Measurements from ENCODE around the gene TSSK6. TPM values are rescaled to one million over a fixed set of nuclear protein-coding genes. Genes with fewer than 3 reads are reported as not detected.

Gene TSSK6
- total and polyA plus RNA-seq, 3 experiments from 2014 or later = 1.4 to 3.4 (median 3.1) TPM

DNA sequence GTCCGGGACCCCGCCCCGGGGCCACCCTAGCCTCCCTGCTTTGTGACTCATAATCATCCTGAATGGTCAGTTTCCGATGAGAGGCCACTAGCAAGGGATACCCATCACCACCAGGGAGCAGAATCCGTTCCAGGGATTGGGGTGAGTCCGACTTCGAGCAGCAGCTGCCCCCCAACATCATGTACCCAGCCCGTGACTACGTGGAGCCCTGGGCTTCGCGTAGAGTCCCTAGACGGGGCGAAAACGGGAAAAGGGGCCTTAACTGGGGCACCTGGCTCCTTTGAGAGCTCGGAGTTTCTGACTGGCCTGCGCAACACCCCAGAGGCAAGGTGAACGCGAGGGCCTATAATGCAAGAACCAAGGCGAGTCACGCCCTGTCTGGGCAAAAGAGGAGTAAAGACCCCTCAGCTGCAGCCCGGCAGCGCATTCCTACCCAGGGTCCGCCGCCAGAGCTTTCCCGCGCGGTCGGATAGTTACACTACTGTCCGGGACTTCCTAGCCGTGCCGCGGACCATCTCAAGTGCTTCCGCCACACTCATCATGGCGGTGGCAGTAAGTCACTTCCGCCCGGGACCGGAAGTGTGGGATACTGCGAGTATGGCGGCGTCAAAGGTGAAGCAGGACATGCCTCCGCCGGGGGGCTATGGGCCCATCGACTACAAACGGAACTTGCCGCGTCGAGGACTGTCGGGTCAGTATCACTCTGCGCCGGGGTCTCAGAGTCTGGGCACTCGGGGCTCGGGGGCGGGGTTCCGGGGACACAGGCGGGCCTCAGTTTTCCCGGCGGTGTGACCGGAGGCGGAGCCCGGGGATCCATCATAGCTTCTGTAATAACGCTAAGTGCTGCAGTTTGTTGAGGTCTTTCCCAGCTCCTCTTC, 533 bp upstream of the TSSK6 start, which contains the start of gene NDUFA13:
Gene NDUFA13 (plus strand): TSS at position 584 of the 878 bp plus-strand sequence. CDS start 14 bp downstream, at position 598.
- H3K27ac Mint-ChIP-seq = peak within 1 kb of the TSS; percentile 87 to 97 (median 96)
- H3K36me3 Mint-ChIP-seq = peaks cover 0 to 27% (median 3%) of the 10 kb centered on the region in 3 donors
- peak within 1 kb of the TSS; percentile 94 to 98 (median 96) for H3K4me3 Mint-ChIP-seq
- H3K4me1 ChIP-seq (ENCODE audit: insufficient read depth, low read length) = peaks cover 25% of the 10 kb centered on the region
- peaks cover 0 to 3% of the 10 kb centered on the region in 2 donors for H3K27me3 Mint-ChIP-seq
- peak within 1 kb of the TSS; percentile 95 for H3K4me3 ChIP-seq (ENCODE audit: low read length)
- H3K9me3 ChIP-seq (ENCODE audit: low read length) = no peaks in the 10 kb centered on the region
- peaks cover 28 to 48% (median 34%) of the 10 kb centered on the region in 3 donors for H3K4me1 Mint-ChIP-seq
- H3K36me3 ChIP-seq (ENCODE audit: insufficient read depth, low read length) = no peaks in the 10 kb centered on the region
- ChIA-PET CTCF (interaction anchor here (0.7 to 2.1 kb wide), 3 partner anchors 16 to 149 kb away, joined by 4 to 6 read pairs (median 4); no protein-coding TSS in a partner anchor), POLR2A (interaction anchor here (0.5 to 2.1 kb wide), 12 partner anchors 25 to 343 kb away, joined by 3 to 8 read pairs (median 5); partner anchors contain the start of gene ZNF101)
- H3K27me3 ChIP-seq (ENCODE audit: insufficient read depth, low read length, poor library complexity, severe bottlenecking) = no peaks in the 10 kb centered on the region
- peak within 1 kb of the TSS; percentile 83 for H3K27ac ChIP-seq (ENCODE audit: low read depth, low read length)
- peak; percentile 88 to 95 (median 92) for DNase-seq
- H3K9me3 Mint-ChIP-seq = no peaks in the 10 kb centered on the region

DNA sequence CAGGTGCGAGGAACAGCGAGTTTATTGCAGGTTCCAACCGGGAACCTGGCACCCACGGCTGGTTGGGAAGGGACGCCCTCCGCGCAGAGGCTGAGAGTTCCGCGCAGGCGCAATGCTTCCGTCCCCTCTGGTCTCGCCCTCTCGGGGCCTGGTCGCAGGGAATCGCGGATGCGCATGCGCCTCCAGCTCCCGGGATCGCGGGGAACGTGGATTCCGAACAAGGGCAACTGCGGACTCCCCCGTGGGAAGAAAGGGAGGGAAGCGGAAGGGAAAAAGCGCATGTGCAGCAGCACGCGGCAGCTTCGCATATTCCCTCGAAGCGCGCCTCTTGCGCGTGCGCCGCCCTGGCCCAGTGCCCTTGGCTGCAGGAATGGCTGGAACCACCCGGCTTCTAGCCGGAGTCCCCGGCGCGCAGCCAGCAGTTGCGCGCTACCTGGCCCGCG, 1.1 kb downstream of the TSSK6 start:
- CTCF ChIA-PET = no interaction called here

DNA sequence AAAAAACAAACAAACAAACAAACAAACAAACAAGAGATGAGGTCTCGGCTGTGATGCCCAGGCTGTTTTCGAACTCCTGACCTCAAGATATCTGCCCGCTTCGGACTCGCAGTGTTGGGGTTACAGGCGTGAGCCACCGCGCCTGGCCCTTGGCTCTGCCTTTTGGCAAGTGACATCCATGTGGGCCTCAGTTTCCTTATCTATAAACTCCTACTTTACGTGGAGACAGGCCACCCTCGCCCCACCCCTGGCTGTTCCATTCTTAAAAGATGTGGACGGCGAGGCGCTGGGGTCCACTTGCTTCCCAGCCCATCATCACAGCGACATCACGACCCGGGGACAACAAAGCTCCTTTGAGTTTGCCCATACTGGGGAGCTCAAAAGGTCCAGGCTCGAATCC, 1.7 kb downstream of the TSSK6 start:
- H3K36me3 ChIP-seq (ENCODE audit: insufficient read depth, low read length) = no peaks in the 10 kb centered on the region
- ChIA-PET CTCF (no interaction called here), POLR2A (no interaction called here)
- Mint-ChIP-seq H3K9me3 (no peaks in the 10 kb centered on the region), H3K4me3 (peak overlapping the region in 5 of 7 donors; percentile 28 to 51 (median 42)), H3K27me3 (peaks cover 0 to 3% of the 10 kb centered on the region in 2 donors), H3K27ac (peak overlapping the region in 1 of 8 donors; percentile 25), H3K4me1 (peaks cover 17 to 32% (median 23%) of the 10 kb centered on the region in 3 donors), H3K36me3 (peaks cover 0 to 9% (median 0%) of the 10 kb centered on the region in 3 donors)
- peaks cover 21% of the 10 kb centered on the region for H3K4me1 ChIP-seq (ENCODE audit: insufficient read depth, low read length)
- no peaks in the 10 kb centered on the region for H3K9me3 ChIP-seq (ENCODE audit: low read length)
- H3K27ac ChIP-seq (ENCODE audit: low read depth, low read length) = no peak overlapping the region
- H3K4me3 ChIP-seq (ENCODE audit: low read length) = no peak overlapping the region
- H3K27me3 ChIP-seq (ENCODE audit: insufficient read depth, low read length, poor library complexity, severe bottlenecking) = no peaks in the 10 kb centered on the region
- DNase-seq = no peak

More for the DNA sequence above, 1.1 kb downstream of the TSSK6 start:
- Histone ChIP-seq H3K4me3 (ENCODE audit: low read length) (no peak overlapping the region), H3K36me3 (ENCODE audit: insufficient read depth, low read length) (no peaks in the 10 kb centered on the region), H3K9me3 (ENCODE audit: low read length) (no peaks in the 10 kb centered on the region), H3K27me3 (ENCODE audit: insufficient read depth, low read length, poor library complexity, severe bottlenecking) (no peaks in the 10 kb centered on the region), H3K27ac (ENCODE audit: low read depth, low read length) (no peak overlapping the region), H3K4me1 (ENCODE audit: insufficient read depth, low read length) (peaks cover 21% of the 10 kb centered on the region)
- Mint-ChIP-seq H3K36me3 (peaks cover 0 to 12% (median under 1%) of the 10 kb centered on the region in 3 donors), H3K9me3 (no peaks in the 10 kb centered on the region), H3K27me3 (peaks cover 0 to 3% of the 10 kb centered on the region in 2 donors), H3K4me1 (peaks cover 20 to 35% (median 26%) of the 10 kb centered on the region in 3 donors), H3K4me3 (peak overlapping the region in 5 of 7 donors; percentile 42 to 73 (median 64)), H3K27ac (peak overlapping the region in 1 of 8 donors; percentile 25)
- no peak for DNase-seq
- POLR2A ChIA-PET = no interaction called here

DNA sequence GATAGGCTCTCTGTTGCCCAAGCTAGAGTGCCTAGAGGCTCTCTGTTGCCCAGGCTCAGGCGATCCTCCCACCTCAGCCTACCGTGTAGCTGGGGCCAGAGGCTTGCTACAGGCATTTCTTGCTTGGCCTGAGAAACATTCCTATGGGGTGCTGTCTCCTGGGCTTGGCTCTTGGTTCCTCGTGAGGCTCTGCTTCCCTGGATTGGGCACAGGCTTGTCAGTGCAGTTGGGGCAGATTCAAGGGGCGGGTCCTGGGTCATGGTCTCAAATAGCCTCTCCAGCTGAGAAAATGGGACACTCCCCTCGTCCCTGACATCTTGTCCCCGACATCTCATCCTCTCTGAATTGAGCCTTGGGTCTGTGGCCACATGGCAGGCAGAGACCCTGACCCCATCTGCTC, 4.9 kb downstream of the TSSK6 start:
- ChIA-PET CTCF (interaction anchor here (0.8 kb wide), 1 partner anchor 18 kb away, joined by 3 read pairs; no protein-coding TSS in a partner anchor), POLR2A (interaction anchor here (0.6 kb wide), 1 partner anchor 98 kb away, joined by 8 read pairs; no protein-coding TSS in a partner anchor)
- H3K27ac ChIP-seq (ENCODE audit: low read depth, low read length) = no peak overlapping the region

DNA sequence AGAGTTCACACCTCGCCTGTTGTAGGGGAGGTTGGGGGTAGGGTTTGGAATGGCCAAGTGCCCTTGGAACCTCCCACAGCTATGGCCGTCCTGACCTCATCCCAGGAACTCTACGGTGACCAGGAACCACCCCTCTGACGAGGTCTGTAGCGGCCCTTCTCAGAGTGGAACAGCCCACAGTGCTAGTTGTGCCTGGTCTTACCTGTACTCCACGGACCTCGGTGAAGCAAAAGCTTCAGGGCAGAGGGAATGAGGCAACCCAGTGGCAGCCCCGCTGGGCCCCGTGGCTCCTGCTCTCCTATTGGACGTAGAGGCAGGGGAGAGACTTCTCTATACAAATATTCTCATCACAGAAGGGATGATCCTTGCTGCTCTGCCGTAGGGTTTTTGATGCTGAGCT, 7.1 kb downstream of the TSSK6 start:
- no peaks in the 10 kb centered on the region for H3K27me3 Mint-ChIP-seq
- CTCF ChIA-PET = no interaction called here
- H3K9me3 Mint-ChIP-seq = no peaks in the 10 kb centered on the region
- Histone ChIP-seq H3K36me3 (ENCODE audit: insufficient read depth, low read length) (peaks cover 18% of the 10 kb centered on the region), H3K4me1 (ENCODE audit: insufficient read depth, low read length) (no peaks in the 10 kb centered on the region), H3K9me3 (ENCODE audit: low read length) (no peaks in the 10 kb centered on the region), H3K27ac (ENCODE audit: low read depth, low read length) (no peak overlapping the region), H3K27me3 (ENCODE audit: insufficient read depth, low read length, poor library complexity, severe bottlenecking) (no peaks in the 10 kb centered on the region), H3K4me3 (ENCODE audit: low read length) (no peak overlapping the region)
- H3K36me3 Mint-ChIP-seq = peaks cover 5 to 45% (median 12%) of the 10 kb centered on the region in 3 donors
- peak overlapping the region in 2 of 8 donors; percentile 60 to 88 for H3K27ac Mint-ChIP-seq
- POLR2A ChIA-PET = interaction anchor here (0.5 kb wide), 1 partner anchor 57 kb away, joined by 14 read pairs; no protein-coding TSS in a partner anchor
- H3K4me1 Mint-ChIP-seq = peaks cover 0 to 3% (median 0%) of the 10 kb centered on the region in 3 donors
- DNase-seq = no peak
- no peak overlapping the region for H3K4me3 Mint-ChIP-seq

More for the DNA sequence above, 4.9 kb downstream of the TSSK6 start:
- H3K4me1 Mint-ChIP-seq = peaks cover 0 to 6% (median 0%) of the 10 kb centered on the region in 3 donors
- Histone ChIP-seq H3K4me3 (ENCODE audit: low read length) (no peak overlapping the region), H3K36me3 (ENCODE audit: insufficient read depth, low read length) (no peaks in the 10 kb centered on the region), H3K9me3 (ENCODE audit: low read length) (no peaks in the 10 kb centered on the region), H3K27me3 (ENCODE audit: insufficient read depth, low read length, poor library complexity, severe bottlenecking) (no peaks in the 10 kb centered on the region), H3K4me1 (ENCODE audit: insufficient read depth, low read length) (peaks cover 4% of the 10 kb centered on the region)
- H3K36me3 Mint-ChIP-seq = peaks cover 5 to 23% (median 9%) of the 10 kb centered on the region in 3 donors
- H3K9me3 Mint-ChIP-seq = no peaks in the 10 kb centered on the region
- H3K4me3 Mint-ChIP-seq = peak overlapping the region in 1 of 7 donors; percentile 40
- no peaks in the 10 kb centered on the region for H3K27me3 Mint-ChIP-seq
- no peak for DNase-seq
- peak overlapping the region in 2 of 8 donors; percentile 23 to 58 for H3K27ac Mint-ChIP-seq

DNA sequence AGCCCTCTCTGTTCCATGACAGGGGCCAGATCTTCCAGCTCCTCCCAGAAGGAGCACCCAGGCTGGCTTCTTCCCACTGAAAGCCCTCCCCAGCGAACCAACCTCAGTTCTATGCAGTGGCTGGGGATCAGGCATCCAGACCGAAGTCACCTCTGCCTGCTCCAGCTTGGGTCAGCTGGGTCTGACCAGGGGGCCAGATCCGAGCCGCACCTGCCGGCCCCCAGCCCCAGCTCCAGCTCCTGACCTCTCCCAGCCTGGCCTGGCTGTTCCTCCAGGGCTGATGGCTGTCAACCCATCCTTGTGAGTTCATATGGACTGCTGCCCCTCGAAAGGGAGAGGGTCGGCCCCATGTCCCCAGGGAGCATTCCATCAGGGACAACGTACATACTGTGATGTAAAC, 8.0 kb downstream of the TSSK6 start:
- no peaks in the 10 kb centered on the region for H3K9me3 ChIP-seq (ENCODE audit: low read length)
- no peaks in the 10 kb centered on the region for H3K4me1 ChIP-seq (ENCODE audit: insufficient read depth, low read length)
- H3K4me3 Mint-ChIP-seq = no peak overlapping the region
- no peak overlapping the region for H3K4me3 ChIP-seq (ENCODE audit: low read length)
- H3K27ac Mint-ChIP-seq = peak overlapping the region in 1 of 8 donors; percentile 48
- H3K4me1 Mint-ChIP-seq = peaks cover 0 to 3% (median 0%) of the 10 kb centered on the region in 3 donors
- H3K9me3 Mint-ChIP-seq = no peaks in the 10 kb centered on the region
- H3K36me3 Mint-ChIP-seq = peaks cover 5 to 53% (median 14%) of the 10 kb centered on the region in 3 donors
- peaks cover 24% of the 10 kb centered on the region for H3K36me3 ChIP-seq (ENCODE audit: insufficient read depth, low read length)
- no peaks in the 10 kb centered on the region for H3K27me3 ChIP-seq (ENCODE audit: insufficient read depth, low read length, poor library complexity, severe bottlenecking)
- H3K27me3 Mint-ChIP-seq = peaks cover 0 to under 1% of the 10 kb centered on the region in 2 donors
- no peak overlapping the region for H3K27ac ChIP-seq (ENCODE audit: low read depth, low read length)
- ChIA-PET CTCF (interaction anchor here (1.0 kb wide), 1 partner anchor 24 kb away, joined by 5 read pairs; no protein-coding TSS in a partner anchor), POLR2A (no interaction called here)
- DNase-seq = no peak

DNA sequence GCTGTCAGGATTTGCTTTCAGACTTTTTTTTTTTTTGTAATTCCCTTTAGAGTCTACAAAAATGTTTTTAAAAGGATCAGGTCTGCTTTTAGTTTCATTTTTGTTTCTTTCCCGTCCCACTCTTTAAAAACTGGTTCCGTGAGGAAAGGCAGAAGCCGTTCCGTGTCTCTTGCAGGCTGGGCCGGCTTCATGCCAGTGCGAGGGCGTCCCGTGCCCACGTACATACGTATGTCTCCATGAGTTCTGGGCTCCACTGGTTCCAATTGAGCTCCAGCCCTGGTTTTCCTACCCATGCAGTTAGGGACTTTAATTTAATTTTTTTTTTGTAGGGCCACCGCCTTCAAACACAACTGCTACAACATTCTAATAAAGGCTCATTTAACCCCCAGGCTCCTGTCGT, 8.8 kb downstream of the TSSK6 start:
- H3K9me3 ChIP-seq (ENCODE audit: low read length) = no peaks in the 10 kb centered on the region
- ChIA-PET POLR2A (no interaction called here), CTCF (interaction anchor here (1.0 kb wide), 1 partner anchor 25 kb away, joined by 5 read pairs; no protein-coding TSS in a partner anchor)
- no peaks in the 10 kb centered on the region for H3K4me1 ChIP-seq (ENCODE audit: insufficient read depth, low read length)
- peaks cover 27% of the 10 kb centered on the region for H3K36me3 ChIP-seq (ENCODE audit: insufficient read depth, low read length)
- Mint-ChIP-seq H3K9me3 (no peaks in the 10 kb centered on the region), H3K4me3 (no peak overlapping the region), H3K27ac (peak overlapping the region in 4 of 8 donors; percentile 23 to 68 (median 40)), H3K4me1 (peaks cover 0 to 3% (median 0%) of the 10 kb centered on the region in 3 donors), H3K27me3 (peaks cover 0 to 3% of the 10 kb centered on the region in 2 donors), H3K36me3 (peaks cover 5 to 61% (median 14%) of the 10 kb centered on the region in 3 donors)
- H3K27ac ChIP-seq (ENCODE audit: low read depth, low read length) = no peak overlapping the region
- no peak overlapping the region for H3K4me3 ChIP-seq (ENCODE audit: low read length)
- DNase-seq = no peak
- no peaks in the 10 kb centered on the region for H3K27me3 ChIP-seq (ENCODE audit: insufficient read depth, low read length, poor library complexity, severe bottlenecking)
